Measurements from ENCODE around the gene NIPBL.

- TF ChIP-seq POLR2A (IDR thresholded peaks at IDR 0.05; ENCODE audit: borderline replicate concordance, extremely low read depth, insufficient read depth, insufficient read length) = no peak
- no peak for TF ChIP-seq REST (IDR thresholded peaks at IDR 0.05; ENCODE audit: low read depth)
These were observed 180.2 kb downstream of the NIPBL start for GRCh38 chr5:37056762-37057161.
